Neural crest cell (in vitro differentiated cells): ENCODE results near the gene GRM8. TPM values are rescaled to one million over a fixed set of nuclear protein-coding genes. Genes with fewer than 3 reads are reported as not detected.

Source experiments
- DNase-seq: peaks from one replicate; pipeline ENCODE4 v3.0.0; 2021; ENCODE audit warnings: low read depth, mixed read lengths, low spot score
- H3K27ac Mint-ChIP-seq: one replicate; pipeline ENCODE4 v1.8.0; 2021; ENCODE audit warnings: mild to moderate bottlenecking, mixed read lengths; ENCODE audit not compliant: unreplicated experiment
- H3K27me3 Mint-ChIP-seq: 2 replicates; pipeline ENCODE4 v1.8.0; 2021; ENCODE audit warnings: low read depth, mild to moderate bottlenecking, mixed read lengths
- H3K36me3 Mint-ChIP-seq: 2 replicates; pipeline ENCODE4 v1.8.0; 2021; ENCODE audit warnings: low read depth, mild to moderate bottlenecking, mixed read lengths
- H3K4me1 Mint-ChIP-seq: 2 replicates; pipeline ENCODE4 v1.8.0; 2021; ENCODE audit warnings: mixed read lengths
- H3K4me3 Mint-ChIP-seq: one replicate; pipeline ENCODE4 v1.8.0; 2021; ENCODE audit warnings: mild to moderate bottlenecking, mixed read lengths
- H3K9me3 Mint-ChIP-seq: 2 replicates; pipeline ENCODE4 v1.8.0; 2021; ENCODE audit warnings: mixed read lengths
- total RNA-seq: library from RNA; stranded (reverse); gene quantifications from 2 replicates; pipeline ENCODE4 v1.2.1, GENCODE V29; 2021
- TF ChIP-seq, protein P1 (sequence below): fragments of 200-600 bp; sonication (generic); conservative IDR thresholded peaks from 2 replicates; pipeline ENCODE4 v1.5.0; 2021; ENCODE audit warnings: antibody characterized with exemption, mild to moderate bottlenecking

The GRM8 gene
- total RNA-seq, 1 donor from 2014 or later, result 2.6 TPM

DNA sequence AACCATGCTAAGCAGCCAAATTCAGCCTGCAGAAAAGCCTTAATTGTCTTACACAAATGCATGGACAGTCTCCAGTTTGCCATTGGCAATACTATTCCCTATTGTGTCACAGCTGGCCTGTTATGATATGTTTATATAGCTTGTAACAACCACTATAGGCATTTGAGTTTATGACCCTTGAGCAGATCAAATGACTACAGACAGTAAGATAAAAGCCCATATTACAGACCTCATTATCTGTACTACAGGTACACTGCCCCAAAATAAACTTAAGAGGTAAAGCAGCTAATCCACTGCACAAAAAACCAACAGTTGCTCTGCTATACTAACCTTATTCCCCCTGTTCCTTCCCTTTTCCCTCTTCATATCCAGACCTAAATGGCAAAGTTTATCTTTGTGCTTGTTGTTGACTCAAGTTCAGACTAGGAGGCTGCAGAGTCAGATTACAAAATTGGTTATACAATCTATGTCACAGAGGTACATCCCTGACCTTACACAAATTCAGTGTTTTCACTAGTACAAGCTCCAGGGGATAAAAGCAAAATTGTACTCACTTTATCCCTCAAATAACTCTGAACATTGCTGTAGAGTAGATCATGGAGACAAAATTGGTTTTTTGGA is 218.4 kb downstream of the GRM8 start:
- DNase-seq, result no peak
- Mint-ChIP-seq H3K9me3 (peaks cover 2% of the 10 kb centered on the region), H3K36me3 (no peaks in the 10 kb centered on the region), H3K27ac (no peak overlapping the region), H3K27me3 (peaks cover 41% of the 10 kb centered on the region), H3K4me3 (no peak overlapping the region), H3K4me1 (no peaks in the 10 kb centered on the region)
- TF ChIP-seq, protein P1, sequence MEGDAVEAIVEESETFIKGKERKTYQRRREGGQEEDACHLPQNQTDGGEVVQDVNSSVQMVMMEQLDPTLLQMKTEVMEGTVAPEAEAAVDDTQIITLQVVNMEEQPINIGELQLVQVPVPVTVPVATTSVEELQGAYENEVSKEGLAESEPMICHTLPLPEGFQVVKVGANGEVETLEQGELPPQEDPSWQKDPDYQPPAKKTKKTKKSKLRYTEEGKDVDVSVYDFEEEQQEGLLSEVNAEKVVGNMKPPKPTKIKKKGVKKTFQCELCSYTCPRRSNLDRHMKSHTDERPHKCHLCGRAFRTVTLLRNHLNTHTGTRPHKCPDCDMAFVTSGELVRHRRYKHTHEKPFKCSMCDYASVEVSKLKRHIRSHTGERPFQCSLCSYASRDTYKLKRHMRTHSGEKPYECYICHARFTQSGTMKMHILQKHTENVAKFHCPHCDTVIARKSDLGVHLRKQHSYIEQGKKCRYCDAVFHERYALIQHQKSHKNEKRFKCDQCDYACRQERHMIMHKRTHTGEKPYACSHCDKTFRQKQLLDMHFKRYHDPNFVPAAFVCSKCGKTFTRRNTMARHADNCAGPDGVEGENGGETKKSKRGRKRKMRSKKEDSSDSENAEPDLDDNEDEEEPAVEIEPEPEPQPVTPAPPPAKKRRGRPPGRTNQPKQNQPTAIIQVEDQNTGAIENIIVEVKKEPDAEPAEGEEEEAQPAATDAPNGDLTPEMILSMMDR, result no peak

DNA sequence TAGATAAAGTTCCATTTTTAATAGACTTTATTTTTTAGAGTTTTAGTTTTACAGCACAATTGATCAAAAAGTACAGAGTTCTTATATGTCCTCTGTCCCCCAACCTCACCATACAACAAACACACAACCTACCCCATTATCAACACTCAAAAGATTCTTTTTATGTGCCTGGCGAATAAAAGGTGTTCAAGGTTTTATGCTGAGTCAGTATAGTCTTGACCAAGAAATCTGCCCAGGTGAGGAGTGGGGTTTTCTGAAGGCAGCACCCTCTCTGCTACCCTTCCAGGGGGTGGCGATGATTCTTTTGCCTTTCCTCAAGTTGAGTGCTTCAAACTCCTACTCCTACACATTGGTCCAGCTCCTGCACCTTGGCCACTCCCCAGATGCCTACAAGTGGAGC is 222.9 kb downstream of the GRM8 start:
- DNase-seq, result no peak
- Mint-ChIP-seq H3K9me3 (peaks cover 5% of the 10 kb centered on the region), H3K27ac (no peak overlapping the region), H3K36me3 (no peaks in the 10 kb centered on the region), H3K4me1 (no peaks in the 10 kb centered on the region), H3K4me3 (no peak overlapping the region), H3K27me3 (peaks cover 26% of the 10 kb centered on the region)
- TF ChIP-seq, protein P1, result no peak

DNA sequence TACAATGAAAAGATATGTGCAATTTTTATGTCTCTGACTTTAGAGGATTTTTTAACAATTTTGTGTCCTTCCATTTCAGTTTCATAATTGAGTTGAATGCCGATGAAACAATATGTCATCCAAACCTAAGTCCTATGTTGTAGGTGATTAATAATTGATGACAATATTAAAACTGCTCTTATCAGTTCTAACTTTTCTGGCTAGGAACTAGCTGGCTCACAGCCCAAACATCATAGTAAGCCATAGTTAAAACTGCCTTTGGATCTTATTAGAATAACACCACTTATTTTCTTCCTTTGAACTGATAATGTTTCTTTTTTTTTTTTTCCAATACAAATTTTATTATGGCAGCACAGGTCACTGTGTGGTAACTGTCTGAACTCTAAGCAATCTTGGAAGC is 230.9 kb downstream of the GRM8 start:
- Mint-ChIP-seq H3K4me3 (no peak overlapping the region), H3K27me3 (peaks cover 36% of the 10 kb centered on the region), H3K36me3 (no peaks in the 10 kb centered on the region), H3K27ac (no peak overlapping the region), H3K4me1 (peaks cover 3% of the 10 kb centered on the region), H3K9me3 (no peaks in the 10 kb centered on the region)
- no peak for DNase-seq
- TF ChIP-seq, protein P1, result no peak

DNA sequence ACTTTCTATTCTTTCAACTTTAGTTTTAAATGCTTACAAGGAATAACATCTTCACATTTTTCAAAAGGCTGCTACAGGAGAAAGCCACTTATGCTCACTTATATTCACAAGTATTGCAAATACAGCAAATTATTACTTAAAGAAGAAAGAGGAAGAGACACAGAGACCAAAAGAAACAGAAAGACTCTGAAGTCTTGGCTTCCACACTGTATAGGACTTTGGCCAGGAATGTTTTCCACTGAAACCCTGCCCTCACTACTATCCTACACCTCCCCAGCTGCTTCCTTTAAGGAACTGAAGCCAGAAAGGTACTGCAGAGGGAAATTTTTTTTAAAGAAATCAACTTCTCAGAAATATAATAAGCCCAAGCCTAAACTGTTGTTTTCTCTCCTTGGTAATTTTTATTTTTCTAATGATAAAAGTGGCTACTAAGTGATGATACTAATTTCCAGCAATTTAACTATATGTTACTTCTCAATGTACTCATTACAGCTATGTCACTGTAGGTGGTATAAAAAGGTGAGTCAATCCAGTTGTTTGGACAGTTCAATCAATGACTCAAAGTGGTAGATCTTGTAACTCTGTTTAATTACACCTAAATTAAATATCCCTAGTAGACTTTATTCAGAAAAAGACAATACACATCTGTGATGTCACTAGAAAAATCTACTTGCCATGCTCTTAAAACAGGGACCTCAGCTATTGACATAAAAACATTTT is 231.6 kb downstream of the GRM8 start:
- TF ChIP-seq, protein P1, result no peak
- Mint-ChIP-seq H3K27me3 (peaks cover 36% of the 10 kb centered on the region), H3K4me3 (no peak overlapping the region), H3K9me3 (no peaks in the 10 kb centered on the region), H3K4me1 (peaks cover 3% of the 10 kb centered on the region), H3K27ac (no peak overlapping the region), H3K36me3 (no peaks in the 10 kb centered on the region)
- DNase-seq, result no peak

DNA sequence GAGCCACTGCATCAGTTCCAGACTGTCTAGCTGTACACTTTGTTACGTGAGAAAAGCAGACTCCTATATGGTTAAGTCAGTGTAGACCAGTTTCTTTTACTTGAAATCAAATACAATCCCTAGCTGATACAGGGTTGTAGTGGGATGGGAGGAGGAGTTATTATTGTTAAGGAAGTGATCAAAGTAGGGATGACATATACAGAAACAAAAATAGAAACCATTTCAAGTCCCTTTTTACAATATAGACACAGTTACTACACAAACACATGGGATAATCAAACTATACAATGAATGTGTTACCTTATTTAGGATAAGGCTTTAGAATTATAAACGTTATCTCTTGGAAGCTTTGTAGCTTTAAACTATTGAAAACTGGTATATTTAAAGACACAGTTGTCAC is 233.9 kb downstream of the GRM8 start:
- no peaks in the 10 kb centered on the region for H3K9me3 Mint-ChIP-seq
- no peaks in the 10 kb centered on the region for H3K36me3 Mint-ChIP-seq
- peaks cover 34% of the 10 kb centered on the region for H3K27me3 Mint-ChIP-seq
- H3K27ac Mint-ChIP-seq, result no peak overlapping the region
- H3K4me1 Mint-ChIP-seq, result peaks cover 3% of the 10 kb centered on the region
- TF ChIP-seq, protein P1, result no peak
- DNase-seq, result no peak
- no peak overlapping the region for H3K4me3 Mint-ChIP-seq
